Dedifferentiated amniotic fluid mesenchymal stem cell (primary cell): ENCODE measurements around the gene MMP20.

ENCODE experiments used
- DNase-seq: peaks from one replicate; pipeline ENCODE4 v3.0.0-alpha.2; 2016; ENCODE audit errors: extremely low spot score

MMP20 gene

GRCh38 chr11:102592634-102593581 lies 32.2 kb downstream of the MMP20 start:
- no peak for DNase-seq

- DNase-seq = no peak
Measured at GRCh38 chr11:102592131-102592530, 33.0 kb downstream of the MMP20 start.

DNA sequence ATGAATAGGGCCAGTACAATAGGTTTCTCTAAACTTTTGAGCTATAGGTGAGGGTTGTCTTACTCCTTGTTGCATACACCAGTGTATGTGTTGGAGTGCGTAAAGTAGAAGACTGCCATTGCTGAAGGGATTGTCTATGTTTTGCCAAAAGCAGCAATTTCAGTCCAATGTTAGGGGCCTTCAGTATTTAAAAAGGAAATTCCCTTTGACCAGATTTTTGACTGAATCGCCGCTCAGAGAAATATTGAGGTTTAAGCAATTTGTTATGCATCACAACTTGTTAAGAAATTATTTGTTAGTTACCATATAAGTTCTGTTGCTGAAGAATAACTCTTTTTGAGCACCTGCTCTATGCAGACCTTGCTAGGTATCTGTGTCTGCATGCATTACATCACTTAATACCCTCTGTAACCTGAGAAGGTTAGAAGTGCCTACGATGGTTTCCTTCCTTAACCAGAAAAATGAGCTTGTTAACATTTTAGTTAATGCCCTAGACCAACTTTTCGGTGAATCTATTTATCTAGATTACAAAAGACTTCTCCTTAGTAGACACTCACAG lies 33.9 kb downstream of the MMP20 start:
- DNase-seq = no peak

- DNase-seq = no peak
Measured at GRCh38 chr11:102590276-102591049, 34.7 kb downstream of the MMP20 start.

DNA sequence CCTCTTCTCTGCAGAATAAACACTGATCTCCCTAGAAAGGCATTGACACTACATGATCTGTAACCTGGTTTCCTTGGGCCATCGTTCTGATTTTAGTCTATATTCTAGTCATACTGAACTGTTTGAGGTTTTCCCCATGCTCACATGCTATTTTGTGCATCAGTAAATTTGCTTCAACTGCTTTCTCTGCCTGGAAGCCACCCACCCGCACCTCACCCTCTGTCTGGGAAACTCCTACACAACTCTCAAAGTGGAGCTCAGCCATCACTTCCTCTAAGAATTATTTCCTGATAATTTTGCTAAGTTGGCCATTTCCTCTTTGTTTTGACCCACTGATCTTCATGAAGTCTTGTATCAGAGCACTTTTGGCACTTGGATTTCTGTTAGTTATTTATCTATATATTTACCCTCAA lies 36.1 kb downstream of the MMP20 start:
- DNase-seq = no peak

DNA sequence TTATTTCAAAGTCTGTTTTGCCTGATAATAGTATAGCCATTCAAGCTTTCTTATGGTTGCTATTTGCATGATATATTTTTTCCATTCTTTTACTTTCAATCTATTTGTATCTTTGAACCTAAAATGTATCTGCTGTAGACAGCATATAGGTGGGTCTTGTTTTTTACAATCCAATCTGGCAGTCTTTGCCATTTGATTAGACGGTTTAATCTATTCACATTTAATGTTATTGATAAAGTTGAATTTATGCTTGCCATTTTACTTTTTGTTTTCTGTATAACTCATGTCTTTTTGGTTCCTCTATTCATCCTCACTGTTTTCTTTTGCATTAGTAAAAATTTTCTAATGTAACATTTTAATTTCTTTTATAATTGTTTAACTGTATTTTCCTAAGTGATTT lies 37.4 kb downstream of the MMP20 start:
- DNase-seq = no peak

GRCh38 chr11:102583141-102583873 lies 41.8 kb downstream of the MMP20 start:
- DNase-seq = no peak

- no peak for DNase-seq
Measured at GRCh38 chr11:102582140-102582539, 43.0 kb downstream of the MMP20 start.

GRCh38 chr11:102581066-102581465 lies 44.1 kb downstream of the MMP20 start:
- DNase-seq = no peak

- DNase-seq = no peak
Measured at GRCh38 chr11:102580185-102580951, 44.8 kb downstream of the MMP20 start.

- no peak for DNase-seq
Measured at GRCh38 chr11:102577723-102578122, 47.4 kb downstream of the MMP20 start.

DNA sequence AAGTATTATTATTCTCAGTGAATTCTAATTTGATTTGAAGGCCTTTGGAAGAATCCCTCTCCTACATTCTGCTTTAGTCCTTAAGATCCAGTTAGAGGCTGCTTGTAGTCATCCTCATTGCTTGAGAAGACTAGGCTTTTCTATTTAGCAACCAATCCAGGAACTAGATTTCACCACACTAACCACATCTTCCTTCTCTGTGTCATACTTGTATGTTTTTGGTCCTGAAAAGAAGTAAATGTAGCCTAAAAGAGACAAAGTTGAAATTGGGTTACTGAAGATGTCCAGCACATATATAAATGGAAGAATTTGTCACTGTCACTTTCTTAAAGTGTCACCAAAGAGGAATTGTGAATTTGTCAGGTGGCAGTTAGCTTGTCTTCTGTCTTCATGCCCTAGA lies 48.0 kb downstream of the MMP20 start:
- no peak for DNase-seq

DNA sequence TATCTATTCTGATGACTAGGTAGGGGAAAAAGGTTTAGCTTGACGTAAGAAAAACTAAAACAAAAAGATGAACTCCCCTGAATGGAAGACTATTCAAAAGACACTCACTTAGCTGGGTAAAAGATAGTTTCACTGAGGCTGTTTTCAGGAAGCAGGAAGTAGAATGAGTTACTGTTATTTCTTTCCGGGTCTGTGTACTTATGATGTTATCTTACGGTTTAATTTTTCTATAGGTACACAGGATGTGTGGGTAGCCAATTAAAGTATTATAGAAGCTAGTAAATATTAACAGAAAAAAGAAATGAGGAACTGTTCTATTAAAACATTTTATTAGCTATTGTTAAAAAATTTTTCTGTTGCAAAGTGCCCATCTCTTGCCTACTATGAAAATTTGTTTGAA lies 48.8 kb downstream of the MMP20 start:
- DNase-seq = no peak

- DNase-seq = no peak
Measured at GRCh38 chr11:102575012-102575411, 50.1 kb downstream of the MMP20 start.

DNA sequence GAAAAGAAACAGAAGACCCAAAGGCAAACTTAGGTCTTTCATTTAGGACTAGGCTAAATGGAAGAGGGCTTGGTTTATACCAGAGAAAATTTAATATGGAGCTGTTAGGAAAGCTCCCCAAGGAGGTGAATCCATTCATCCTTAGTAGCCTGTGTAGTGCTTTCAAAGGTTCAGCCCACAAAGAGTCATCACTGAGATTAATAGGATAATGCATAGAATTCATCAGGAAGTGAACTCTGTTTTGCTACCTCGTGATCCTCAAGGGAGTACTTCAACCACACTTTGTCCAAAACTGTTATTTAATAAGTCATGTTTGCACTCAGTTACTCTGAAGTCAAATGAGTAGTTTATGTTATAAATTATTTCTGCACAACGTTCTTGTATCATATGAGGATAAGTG lies 51.3 kb downstream of the MMP20 start:
- no peak for DNase-seq

GRCh38 chr11:102572554-102573220 lies 52.4 kb downstream of the MMP20 start:
- DNase-seq = no peak

DNA sequence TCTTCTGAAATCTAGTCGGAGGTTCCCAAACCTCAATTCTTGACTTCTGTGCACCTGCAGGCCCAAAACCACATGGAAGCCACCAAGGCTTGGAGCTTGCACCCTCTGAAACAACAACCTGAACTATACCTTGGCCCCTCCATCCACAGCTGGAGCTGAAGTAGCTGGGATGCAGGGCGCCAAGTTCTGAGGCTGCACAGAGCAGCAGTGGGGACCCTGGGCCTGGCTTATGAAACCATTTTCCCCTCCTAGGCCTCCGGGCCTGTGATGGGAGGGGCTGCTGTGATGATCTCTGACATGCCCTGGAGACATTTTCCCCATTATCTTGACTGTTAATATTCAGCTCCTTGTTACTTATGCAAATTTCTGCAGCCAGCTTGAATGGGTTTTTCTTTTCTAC lies 56.3 kb downstream of the MMP20 start:
- no peak for DNase-seq

- DNase-seq = no peak
Measured at GRCh38 chr11:102566112-102566511, 59.0 kb downstream of the MMP20 start.

DNA sequence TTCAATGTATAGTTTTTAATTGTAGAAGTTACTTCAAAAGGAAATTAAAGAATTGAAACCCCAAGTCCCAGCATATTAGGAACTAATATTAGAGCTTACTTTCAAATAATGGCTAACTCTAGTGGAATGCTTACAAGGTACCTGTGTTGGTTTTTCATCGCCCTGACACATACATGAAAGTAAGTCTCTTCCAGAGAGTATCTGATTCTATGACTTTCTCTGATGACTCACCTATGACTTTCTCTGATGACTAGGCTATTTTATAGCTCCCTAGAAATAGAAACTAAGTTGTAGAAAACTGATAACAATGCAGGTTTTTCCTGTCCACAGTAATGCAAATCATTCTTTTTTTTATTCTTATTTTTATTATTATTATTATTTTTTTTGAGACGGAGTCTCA lies 61.0 kb downstream of the MMP20 start:
- peak; percentile 40 for DNase-seq

DNA sequence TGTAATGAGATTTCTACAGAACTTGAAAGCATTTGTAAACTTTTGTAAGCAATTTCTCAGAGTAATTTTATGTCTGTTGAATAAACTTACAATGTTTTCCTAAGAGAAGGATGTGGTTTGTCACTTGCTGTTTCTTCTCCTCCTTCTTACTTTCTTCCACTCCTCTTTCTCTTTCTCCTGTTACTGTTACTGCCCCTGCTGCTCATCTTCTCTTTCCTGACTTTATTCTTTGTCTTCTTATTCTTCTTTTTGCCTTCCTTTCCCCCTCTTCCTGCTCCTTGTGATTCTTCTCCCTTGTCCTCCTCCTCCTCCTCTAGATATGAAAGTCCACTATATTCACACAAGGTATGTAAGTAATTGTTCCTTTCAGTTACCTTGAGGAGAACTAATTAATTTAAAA lies 63.5 kb downstream of the MMP20 start:
- no peak for DNase-seq
